Activated T-helper 1 cell treated with Interleukin-2 at 50 U/mL for 16 hours (primary cell): ENCODE measurements around the gene SMYD1.

ENCODE experiments used
- DNase-seq: peaks from one replicate; pipeline ENCODE4 v3.0.0-alpha.2; 2020; ENCODE audit warnings: low read depth

SMYD1 gene

DNA sequence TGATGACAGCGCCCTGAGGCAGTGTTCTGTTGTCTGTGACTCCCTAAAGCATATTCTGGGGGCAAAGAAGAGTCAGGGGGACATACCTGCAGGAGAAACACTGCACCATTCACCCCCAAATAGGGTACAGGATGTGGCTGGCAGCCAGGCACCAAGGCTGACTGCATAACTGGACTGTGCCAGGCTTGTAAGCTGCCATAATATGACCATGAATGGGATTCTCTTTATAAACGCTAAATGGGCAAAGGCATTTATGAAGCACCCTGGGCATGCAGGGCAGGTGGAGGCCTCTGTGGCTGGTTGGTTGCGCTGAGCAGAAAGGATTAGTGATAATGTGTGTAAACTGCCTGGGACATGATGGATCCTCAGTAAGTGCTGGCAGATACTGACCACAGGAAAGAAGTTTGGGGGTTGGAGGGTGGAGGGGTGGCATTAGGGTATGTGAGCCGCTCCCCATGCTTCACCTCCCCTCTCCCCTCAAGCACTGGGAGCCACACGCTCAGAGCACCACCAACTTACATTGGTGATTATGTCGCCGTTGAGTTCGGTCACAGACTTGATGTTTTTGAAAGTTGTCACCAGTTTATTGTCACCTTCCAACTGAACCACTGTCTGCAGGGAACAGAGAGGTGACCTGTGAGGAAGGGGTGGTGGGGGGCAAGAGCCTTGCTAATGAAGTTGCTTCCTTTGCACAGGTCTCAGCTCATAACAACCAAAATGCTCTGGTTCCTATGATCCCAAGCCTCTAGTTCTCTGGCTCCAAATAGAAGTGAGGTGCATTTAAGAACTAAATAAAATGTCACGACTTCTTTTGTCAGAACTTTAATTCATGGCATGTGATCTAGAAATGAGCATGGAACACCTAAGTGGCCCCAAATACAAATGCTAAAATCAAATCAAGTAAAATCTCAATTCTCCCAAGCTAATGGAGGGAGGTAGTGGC lies 56.6 kb downstream of the SMYD1 start:
- no peak for DNase-seq

DNA sequence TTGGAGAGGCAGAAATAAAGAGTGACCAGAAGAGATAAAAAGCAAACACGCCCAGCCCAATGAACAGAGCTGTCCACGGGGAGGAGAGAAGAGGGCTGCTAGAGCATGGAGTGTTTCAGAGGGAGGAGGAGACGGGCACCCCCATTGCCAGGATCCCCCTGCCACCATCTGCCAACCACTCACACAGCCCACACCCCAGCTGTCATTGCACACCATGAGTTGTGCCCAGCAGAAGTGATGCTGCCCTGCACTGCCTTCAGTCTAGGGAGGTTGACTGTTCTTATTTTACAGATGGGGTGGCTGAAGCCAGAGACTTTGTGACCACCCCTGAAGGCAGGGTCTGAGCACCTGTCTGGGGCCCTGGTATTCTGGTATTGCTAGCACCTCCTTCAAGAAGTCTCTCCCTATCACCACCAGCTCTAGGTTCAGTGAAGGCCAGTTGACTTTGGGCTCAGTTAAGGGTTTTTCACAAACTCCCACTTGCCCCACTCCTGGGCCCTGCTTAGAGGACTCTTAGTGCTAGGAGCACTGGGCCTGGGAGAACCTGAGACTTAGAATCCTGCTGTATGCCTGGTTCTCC lies 57.8 kb downstream of the SMYD1 start:
- no peak for DNase-seq

DNA sequence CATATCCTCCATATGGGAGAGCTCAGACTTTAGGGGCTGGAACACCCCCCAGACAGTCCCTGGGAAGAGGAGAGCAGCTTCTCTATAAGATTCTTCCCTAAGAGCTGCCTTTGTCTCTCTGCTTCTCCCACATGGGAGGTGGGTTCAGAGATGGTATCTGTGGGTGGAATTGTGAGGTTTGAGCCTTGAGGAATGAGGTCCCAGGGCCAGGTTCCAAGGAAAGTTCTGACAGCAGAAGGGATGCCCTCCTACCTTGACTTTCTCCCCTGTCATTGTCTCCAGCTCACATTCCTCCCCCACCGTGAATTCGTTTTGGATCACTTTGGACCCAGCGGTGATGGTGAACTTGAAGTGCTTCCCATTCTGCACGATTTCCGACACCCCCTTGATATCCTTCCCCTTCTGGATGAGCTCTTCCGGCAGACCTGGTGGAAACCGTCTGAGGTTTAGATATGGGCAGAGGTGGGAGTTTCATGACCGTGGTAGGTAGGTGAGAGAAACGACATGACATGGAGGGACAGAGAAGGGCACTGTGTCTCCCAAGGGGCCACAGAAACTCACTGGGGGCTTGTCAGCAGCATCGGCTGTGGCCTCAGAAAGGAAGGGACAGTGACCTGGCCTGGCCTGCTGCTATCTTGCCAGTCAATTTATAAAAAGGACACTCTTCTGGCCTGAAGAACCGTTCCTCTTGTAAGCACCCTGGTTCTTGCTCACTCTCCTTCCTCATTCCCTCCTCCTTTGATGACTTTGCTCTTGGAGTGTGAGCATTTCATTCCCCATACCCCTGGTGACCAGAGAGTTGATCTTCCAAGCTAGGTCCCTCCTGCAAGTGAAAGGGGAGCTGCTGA lies 58.5 kb downstream of the SMYD1 start:
- DNase-seq, result no peak

DNA sequence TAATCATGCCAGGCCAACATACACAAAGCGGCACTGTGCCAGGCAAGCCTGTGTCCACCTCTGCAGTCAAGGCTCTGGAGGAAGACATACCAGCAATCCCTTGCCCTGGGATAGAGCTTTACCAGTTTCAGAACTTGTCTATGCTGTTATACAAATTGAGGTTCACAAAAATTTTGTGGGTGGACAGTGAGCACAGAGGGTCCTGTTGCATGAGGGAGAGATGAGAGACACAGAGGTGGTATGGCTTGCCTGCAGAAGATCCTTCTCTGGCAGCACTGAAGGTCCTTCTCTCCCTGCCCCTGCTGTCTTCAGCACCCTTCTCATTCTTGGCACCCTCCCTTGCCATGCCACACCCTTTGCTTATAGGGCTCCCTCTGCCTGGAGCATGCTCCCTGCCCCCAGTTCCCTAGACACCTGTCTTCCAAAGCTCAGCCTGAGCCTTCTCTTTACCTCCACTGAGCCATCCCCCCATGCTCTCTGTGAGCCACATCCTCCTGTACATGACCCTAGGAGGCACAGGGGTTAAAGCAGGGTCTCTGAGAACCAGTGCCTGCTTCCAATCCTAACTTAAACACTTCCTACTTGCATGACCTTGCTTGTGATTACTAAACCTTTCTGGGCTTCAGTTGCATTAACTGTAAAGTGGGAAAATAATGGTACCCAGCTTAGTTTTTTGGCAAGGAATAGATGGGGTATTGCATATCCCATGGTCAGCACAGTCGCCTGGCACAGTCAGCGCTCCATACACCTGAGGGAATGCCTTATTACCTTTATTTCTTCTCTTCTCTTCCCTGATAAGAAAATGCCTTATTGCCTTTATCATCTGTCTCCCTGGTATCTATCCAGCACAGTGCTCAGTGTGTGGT lies 59.4 kb downstream of the SMYD1 start:
- DNase-seq, result no peak

DNA sequence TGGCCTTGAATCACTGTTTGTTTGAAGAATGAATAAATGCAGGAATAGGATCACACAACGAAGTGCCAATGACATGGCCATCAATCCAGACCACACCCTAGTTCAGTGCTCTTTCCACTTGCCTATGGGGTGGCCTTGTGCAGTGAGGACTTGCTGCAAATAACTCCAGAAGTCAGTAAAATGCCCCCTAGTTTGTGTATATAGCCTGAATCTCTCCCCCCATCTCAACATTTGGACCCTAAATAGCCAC lies 59.9 kb downstream of the SMYD1 start:
- no peak for DNase-seq

DNA sequence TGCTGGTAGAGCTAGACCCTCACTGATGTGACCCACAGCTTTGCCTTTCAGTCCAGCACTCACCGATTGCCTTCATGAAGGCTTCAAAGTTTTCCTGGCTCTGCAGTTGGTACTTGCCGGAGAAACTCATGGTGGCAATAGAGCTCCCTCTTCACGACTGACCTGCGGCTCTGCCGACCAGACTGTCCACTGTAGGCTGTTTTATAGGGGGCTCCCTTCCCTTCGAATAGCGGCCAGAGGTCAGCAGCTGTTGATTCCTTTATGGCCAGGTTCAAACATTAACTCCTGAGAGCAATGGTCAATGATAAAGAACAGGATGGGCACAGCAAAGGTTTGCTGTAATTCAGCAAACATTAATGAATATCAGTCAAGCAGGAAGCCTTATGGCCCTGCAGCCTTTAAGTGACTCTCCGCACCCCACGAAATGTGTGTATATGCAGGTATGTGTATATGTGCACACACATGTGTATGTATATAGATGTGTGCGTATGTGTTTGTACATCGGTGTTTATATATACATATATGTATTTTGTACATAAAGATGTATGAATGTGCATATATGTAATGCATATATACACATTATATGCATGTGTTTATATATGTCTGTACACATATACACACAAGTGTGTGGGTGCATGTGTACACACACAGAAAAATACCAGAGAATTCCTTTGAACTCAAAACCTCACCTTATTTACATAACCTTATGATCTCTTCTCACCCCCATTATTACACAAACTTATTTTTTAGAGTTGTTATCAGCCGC lies 60.4 kb downstream of the SMYD1 start, which contains the start of gene FABP1:
TSS of gene FABP1 (minus strand) at position 175 of the 766 bp plus-strand sequence. CDS start at position 130, 45 bp downstream.
- DNase-seq, result no peak

DNA sequence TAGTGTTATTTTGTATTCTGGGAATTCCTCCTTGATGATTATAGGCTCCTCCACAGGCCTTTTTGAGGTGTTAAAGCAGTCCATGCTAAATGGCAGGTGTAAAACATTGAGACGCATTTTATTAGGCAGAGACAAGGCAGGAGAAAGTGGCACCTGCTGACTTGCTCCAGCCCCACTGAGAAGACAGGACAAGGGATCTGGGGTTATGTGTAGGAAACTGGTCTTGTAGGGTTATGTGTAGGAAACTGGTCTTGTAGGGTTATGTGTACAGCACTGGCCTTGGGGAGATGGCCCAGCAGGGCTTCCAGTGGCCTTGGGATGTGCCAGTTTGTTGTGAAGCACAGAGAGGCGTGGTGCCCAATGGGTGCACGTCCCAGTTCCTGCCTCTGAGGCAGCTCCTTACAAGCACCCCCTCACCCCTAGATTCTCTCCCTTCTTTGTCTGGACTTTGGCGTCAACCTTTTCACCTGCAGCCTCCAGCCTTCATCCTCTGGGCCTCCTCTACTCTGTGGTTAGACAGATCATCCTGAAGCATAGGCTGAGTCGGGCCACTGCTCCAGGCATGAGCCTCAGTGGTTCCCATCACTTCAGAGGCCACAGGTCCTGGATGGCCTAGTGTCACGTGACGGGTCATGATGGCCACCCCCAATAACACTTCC lies 61.2 kb downstream of the SMYD1 start:
- DNase-seq, result no peak

DNA sequence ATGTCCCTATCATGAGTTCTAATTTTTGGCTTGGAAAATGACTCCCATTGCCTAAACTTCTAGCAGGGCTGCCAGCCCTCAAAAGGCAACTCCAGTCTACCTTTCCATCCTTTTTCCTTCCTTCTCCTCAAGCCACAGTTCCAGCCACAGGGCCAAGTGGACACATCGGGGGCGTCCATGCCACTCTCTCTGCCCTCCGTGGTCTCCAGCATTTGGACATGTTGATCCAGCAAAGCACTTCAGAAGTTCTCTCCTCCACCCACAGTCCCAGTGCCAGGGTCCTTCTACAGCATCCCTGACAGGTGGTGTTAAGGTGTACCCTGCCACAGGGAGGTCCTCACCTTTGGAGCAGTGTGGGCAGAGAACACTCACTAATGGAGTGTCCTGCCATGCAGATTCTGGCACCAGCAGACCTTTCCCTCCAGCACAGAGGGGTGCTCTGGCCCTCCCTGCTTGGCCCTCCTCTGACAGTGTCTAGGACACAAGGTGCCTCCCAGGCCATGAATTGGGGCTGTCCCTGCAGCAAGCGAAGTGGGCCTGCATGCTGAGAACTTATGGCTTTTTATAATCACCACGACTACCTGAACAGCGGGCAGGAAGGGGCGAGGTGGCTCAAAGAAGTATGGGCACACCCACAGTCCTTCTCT lies 61.8 kb downstream of the SMYD1 start:
- no peak for DNase-seq

DNA sequence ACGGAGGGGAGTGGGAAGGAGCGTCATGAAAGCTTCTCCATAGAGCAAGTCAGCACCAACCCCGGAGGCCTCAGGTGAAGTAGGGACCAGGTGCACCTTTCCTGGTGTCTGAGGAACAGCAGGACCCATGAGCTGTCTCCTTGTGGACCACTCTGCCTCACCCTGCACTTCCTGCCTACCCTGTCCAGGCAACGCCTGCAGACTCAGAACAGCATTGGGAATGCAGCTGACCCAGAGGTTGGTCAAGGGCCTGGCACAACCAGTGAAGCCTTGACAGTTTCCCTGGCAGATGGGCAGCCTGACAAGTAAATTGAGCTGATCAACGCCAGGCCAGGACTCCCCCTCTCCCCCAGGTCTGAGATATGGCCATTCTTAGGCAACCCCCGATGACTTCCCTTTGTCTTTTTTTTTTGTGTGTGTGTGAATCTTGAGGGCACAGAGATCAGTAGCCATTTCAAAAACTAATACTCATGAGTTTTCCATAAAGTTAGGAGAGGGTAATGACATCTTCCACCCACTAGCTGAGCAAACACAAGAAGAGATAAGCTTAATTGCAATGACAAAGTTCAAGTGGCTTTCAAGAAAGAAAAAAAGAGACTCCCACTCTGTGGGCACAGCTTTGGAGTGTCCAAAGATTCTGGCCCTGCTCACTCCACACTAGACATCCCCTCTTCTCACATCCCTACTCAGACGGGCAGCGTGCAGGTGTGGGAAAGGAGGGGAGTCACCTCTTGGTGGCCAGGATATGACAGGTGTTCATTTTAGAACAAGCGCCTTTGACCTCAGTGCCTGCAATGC lies 63.8 kb downstream of the SMYD1 start:
- DNase-seq, result no peak

DNA sequence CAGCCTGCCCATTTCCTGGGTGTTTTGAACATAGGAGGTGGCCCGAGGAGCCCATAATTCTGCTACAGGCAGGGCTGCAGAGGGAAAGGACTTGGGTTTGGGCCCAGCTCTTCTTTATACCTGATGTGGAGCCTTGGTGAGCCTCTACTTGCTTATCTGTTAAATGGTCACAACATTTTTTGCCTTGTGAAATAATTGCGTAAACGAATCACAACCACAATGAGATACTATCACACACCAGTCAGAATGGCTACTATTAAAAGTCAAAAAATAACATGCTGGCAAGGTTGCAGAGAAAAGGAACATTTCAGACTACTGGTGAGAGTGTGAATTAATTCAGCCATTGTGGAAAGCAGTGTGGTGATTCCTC lies 64.4 kb downstream of the SMYD1 start:
- no peak for DNase-seq

DNA sequence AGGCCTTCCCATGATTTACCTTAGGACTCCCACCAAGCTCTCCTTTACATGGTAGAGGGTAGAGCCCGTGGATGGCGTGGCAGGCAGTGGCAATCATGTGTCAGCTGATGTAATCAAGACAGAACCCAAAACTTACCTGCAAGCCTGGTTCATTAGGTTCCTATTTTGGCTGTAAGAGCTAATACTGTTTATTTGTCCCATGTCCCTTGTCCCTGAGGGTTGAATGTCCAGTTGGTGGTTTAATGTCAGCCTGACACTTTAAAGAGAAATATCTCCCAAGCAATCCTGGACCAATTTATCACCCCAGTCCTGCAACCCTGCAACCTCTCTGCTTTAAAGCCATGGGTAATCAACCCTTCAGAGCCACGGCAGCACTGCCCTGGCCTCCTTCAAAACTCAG lies 66.2 kb downstream of the SMYD1 start:
- no peak for DNase-seq

DNA sequence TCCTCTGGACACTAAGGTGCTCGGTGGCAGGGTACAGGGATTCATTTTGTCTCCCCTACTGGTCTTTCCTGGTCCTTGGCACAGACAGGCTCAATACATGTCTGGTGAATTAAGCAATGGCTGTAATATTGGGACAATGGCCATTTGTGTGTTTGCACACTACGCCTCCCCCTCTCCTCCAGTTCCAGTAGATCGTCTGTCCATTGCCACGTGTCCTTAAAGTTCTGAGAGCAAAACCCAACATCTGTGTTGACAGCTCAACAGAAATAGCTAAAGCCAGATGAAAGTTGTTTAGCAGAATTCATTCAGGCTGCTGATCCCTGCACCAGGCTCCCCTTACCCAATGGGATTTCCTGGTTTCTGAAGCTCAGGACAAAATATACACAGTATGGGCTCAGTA lies 69.2 kb downstream of the SMYD1 start:
- no peak for DNase-seq

DNA sequence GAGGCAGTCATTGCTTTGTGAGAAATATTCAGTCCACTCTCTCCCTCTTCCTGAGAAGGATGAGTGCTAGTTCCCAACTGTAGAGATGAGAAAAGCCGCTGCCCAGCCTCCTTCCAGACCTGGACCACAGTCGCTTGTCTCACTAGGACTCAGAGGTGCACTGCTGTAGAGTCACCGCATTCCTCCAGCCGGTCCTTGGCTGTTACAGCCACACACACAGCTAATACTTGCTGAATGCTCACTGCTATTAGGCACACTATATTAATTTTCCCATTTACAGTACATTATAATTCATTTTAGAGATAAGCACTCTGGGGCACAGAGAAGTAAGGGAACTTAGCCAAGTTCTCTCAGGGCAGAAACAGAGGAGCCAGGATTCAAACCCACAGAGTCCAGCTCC lies 70.2 kb downstream of the SMYD1 start:
- no peak for DNase-seq

DNA sequence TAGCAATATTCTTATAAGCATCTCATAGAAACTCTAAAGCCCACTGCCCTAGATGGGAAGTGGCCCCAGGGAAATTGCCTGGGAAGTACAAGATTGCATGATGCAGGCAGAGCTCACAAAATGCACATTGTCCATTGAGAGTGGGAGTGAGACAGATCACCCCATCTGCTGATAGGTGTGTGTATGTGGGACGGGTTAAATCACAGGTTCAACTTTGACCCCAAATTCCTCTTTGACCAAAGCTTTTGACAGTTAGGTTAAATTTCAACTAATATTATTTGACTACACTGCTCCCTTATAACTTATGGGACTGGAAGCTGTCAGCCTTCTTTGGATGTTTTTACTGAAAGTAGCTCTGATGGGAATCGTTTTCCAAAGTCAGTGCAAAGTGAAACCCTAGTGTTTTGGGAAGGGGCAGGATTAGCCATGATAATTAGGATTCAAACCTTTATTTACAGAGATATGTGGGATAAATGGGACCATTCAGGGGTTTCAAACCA lies 71.6 kb downstream of the SMYD1 start:
- DNase-seq, result no peak

DNA sequence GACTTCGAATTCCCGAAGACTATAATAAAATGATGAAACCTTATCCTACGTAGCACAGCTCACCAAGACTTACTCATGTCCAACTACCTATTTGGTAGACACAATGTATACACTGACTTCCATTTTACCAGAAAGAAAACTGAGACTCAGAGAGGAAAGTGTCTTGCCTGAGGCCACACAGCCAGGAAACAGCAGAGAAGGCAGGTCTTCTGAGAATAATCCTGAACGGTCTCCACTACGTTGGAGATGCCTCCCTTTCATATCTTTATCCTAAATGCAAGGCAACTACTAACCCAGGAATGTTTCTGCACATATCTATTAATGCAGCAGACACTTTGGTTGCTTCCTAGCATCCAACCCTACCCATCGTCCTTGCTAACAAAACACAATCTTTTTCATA lies 72.2 kb downstream of the SMYD1 start:
- DNase-seq, result no peak

DNA sequence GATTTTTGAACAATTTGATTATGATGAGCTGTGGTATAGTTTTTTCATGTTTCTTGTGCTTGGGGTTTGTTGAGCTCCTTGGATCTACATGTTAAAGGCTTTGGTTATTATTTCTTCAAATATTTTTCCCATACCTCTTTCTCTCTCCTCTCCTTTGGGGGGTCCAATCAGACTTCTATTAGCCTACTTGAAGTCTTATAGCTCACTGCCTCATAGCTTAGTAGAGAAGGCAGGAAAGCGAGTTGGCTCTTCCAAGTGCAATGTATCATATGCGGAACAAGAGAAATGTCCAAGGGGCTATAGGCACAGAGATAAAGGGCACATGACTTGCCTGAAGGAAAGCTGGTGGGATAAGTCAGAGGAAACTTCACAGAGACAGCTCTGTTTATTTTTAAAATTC lies 74.3 kb downstream of the SMYD1 start:
- no peak for DNase-seq

DNA sequence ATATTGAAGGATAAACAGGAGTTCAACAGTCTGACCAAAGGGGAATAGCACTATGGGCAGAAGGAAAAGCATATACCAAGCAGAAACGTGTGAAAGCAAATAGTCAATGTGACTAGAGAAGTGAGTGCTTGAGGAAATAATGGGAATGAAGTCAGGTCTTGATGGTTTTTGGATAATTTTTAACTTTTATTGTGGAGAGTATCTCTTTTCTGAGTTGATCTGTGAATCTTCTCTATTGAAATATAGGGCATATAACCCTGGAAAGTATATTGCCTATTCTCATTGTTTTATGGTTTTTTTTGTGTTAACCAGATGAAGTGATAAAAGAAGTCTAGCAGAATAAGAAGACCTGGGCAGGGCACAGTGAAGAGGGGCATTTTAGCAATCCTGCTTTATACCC lies 76.6 kb downstream of the SMYD1 start:
- DNase-seq, result no peak

DNA sequence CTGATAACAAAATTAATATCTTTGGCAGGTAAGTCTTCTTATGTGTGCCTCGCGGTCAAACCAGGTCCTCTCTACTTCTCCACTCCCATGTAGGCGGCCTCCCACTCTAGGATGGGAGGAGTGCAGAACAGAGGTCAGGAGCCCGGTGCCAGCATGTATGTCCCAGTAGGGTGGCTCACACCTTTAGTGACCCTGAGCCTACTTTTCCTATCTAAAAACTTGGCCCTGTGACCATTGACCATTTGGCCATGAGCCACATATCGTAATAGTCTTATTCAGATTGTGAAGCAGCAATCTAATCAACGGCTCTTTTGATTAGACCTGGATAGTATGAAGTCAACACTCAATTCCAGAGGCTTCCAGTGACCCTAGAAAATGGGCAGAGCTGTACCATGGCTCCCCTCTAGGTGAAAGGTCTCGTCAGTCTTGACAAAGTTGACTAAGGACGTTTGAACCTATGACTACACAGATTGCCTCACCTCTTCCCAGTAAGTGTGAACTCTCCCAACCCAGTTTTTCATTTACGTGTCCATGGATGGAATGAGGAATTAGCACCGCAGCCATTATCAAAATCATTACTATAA lies 77.4 kb downstream of the SMYD1 start:
- no peak for DNase-seq

DNA sequence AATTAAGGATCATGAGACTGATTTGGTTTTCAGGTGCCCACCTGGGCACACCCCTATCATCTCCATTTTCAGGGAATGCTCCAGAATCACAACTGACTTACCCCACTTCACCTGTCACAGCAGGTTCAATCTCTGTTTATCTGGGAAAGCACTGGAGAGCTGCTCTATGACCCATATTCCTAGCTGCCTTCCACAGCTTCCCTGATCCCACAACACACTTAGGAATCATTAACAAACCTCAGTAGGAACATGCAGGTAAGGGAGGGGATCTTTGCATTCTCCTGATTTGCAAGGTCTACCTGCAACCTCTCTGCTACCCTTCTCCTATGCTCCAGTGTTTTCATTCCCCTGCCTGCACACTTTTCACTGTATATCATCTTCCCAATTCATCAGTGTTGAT lies 79.0 kb downstream of the SMYD1 start:
- DNase-seq, result no peak
